GM18873 (cell line): ENCODE data around the gene ZMYND19.
"Not testable (repeated sequence)": the region's sequence is repeated elsewhere in the genome, so short reads cannot be mapped to it uniquely, and the experiment has no call there.

Source experiments
- ATAC-seq: cut with Tn5 transposase; IDR thresholded peaks from one replicate; pipeline ENCODE4 v1.9.1; 2021; ENCODE audit warnings: mild to moderate bottlenecking, moderate library complexity, moderate number of reproducible peaks; ENCODE audit not compliant: unreplicated experiment, low FRiP score

Gene ZMYND19

GRCh38 chr9:137564134-137564533, 26.2 kb downstream of the ZMYND19 start:
- ATAC-seq: no peak

DNA sequence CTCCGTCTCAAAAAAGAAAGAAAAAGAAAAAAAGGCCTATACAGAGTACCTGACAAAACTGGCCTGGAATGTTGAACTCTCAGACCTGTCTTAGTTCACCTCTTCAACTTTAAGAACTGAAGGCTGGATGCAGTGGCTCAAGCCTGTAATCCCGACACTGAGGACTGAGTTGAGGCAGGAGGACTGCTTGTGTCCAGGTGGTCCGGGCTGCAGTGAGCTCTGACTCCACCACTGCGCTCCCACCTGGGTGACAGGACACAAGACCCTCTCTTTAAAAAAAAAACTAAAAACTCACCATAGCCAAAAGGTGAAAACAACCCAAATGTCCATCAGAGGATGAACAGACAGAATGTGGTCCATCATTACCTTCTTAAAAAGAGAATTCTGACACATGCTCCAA, 32.2 kb downstream of the ZMYND19 start:
- ATAC-seq: no peak

- ATAC-seq: no peak
Observed at GRCh38 chr9:137556069-137556838, 34.1 kb downstream of the ZMYND19 start.

GRCh38 chr9:137555179-137555578, 35.1 kb downstream of the ZMYND19 start:
- no peak for ATAC-seq

DNA sequence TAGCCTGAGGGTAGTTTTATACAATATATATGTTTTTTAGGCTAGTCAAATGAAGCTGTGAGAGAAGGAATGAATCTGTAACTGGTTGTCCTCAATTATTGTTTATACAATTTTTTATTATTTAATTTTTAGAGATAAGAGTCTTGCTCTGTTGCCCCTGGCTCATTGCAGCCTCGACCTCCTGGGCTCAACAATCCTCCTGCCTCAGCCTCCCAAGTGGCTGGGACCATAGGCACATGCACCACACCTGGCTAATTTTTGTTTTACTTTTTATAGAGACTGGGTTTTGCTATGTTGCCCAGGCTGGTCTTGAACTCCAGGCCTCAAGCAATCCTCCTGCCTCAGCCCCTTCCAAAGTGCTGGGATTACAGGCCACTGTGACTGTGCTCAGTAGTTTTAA, 36.0 kb downstream of the ZMYND19 start:
- ATAC-seq: no peak

DNA sequence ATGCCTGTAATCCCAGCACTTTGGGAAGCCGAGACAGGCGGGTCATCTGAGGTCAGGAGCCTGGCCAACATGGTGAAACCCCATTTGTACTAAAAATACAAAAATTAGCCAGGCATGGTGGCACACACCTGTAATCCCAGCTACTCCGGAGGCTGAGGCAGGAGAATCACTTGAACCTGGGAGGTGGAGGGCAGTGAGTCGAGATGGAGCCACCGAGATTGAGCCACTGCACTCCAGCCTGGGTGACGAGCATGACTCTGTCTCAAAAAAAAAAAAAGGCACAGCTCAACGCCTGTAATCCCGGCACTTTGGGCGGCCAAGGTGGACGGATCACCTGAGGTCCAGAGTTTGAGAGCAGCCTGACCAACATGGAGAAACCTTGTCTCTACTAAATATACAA, 36.7 kb downstream of the ZMYND19 start:
- ATAC-seq: not testable (repeated sequence)

DNA sequence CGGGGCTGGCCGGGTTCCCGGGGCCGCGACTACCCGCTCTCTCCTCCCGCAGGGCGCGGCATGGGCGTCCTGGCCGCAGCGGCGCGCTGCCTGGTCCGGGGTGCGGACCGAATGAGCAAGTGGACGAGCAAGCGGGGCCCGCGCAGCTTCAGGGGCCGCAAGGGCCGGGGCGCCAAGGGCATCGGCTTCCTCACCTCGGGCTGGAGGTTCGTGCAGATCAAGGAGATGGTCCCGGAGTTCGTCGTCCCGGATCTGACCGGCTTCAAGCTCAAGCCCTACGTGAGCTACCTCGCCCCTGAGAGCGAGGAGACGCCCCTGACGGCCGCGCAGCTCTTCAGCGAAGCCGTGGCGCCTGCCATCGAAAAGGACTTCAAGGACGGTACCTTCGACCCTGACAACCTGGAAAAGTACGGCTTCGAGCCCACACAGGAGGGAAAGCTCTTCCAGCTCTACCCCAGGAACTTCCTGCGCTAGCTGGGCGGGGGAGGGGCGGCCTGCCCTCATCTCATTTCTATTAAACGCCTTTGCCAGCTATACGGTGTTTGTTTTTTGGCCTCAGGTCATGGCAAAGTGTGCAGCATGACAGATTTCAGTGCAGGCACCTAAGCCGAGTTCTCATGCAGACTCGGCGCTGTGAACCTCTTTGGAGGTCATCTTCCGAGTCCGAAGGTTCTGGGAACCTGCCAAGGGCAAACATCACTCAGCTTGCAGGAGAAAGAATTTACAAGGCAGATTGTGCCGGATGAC, 38.1 kb downstream of the ZMYND19 start:
- no peak for ATAC-seq

DNA sequence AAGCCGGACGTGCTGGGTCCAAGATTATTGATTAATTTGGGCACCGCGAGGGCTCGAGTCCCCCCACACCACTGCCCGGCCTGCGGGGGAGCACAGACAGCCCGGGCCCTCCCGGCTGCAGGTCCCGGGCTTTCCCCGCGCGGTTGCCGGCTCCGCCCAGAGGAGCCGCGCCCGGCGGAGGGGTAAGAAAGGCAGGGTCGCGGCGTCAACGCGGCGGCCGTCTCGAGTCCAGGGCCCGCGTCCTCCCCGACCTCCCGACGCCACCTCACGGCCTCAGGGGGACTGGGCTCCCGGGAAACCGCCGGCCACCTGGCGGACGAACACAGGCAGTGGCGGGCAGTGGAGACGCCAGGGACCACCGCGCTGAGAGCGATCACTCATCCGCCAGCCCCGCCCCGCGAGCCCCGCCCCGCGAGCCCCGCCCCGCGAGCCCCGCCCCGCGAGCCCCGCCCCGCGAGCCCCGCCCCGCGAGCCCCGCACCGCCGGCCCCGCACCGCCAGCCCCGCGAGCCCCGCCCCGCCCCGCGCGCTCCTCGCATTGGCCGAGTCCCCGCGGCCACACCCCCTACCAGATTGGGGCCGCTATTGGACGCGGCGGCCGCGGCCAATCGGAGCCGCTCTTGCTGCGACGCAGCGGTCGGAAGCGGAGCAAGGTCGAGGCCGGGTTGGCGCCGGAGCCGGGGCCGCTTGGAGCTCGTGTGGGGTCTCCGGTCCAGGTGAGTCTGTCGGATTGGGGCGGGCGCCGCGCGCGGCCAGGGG, 38.9 kb downstream of the ZMYND19 start, which contains the start of gene MRPL41:
Gene MRPL41 (plus strand): TSS at position 616 of the 758 bp plus-strand sequence. CDS start 203 bp downstream, outside the sequence.
- peak; percentile 49 for ATAC-seq

DNA sequence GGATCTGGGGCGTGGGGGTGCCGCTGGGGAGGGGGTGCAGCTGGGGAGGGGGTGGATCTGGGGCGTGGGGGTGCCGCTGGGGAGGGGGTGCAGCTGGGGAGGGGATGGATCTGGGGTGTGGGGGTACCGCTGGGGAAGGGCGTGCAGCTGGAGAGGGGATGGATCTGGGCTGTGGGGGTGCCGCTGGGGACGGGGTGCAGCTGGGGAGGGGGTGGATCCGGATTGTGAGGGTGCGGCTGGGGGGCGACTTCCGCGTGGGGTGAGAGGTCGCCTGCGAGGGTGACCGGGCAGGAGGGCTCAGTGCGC, 39.4 kb downstream of the ZMYND19 start:
- not testable (repeated sequence) for ATAC-seq

- ATAC-seq: no peak
Observed at GRCh38 chr9:137550231-137550621, 40.1 kb downstream of the ZMYND19 start, which contains the start of gene PNPLA7. TSS of gene PNPLA7 (minus strand) at chr9:137550402. CDS start at chr9:137550197, 205 bp downstream.

- ATAC-seq: no peak
Observed at GRCh38 chr9:137547687-137548543, 42.4 kb downstream of the ZMYND19 start.

DNA sequence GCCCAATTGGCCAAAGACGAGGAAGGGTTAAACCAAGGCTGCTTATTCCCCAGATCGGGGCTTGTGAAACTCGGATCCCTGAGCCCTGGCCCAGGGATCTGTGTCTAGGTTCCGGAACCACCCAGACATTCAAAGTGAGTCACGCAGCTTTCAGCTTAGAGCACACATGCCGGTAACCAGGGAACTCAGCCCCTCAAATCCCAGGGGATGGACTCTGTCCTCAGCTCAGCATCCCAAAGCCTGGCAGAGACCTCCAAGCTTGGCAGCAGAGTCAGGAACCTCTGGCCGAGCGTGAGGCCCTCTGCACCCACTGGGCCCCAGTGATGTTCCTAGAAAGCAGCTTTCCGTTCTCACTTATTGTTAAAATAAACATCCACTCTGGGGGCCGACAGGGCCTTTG, 45.2 kb downstream of the ZMYND19 start:
- no peak for ATAC-seq

DNA sequence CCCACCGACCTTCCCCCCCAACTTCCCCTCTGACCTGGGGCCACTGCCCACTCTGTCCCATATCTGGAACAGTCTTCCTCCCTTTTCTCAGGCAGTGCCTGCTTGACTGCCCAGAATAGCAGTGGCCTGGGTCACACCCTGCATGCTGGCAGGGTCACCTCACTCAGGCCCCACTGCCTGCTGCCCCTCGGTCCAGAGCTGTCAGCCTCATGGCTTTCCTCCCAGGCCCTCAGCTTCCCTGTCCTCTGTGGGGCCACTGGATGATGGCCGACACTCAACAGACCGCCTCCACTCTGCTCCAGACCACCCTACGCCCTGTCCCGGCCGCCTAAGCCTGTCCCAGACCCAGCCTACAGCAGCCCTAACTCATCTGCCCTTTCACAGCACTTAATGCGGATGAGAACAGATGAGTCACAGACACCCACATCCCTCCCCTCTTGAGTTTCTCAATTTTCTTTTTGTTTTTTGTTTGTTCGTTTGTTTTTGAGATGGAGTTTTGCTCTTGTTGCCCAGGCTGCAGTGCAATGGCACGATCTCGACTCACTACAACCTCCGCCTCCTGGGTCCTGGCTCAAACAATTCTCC, 46.0 kb downstream of the ZMYND19 start:
- ATAC-seq: no peak

DNA sequence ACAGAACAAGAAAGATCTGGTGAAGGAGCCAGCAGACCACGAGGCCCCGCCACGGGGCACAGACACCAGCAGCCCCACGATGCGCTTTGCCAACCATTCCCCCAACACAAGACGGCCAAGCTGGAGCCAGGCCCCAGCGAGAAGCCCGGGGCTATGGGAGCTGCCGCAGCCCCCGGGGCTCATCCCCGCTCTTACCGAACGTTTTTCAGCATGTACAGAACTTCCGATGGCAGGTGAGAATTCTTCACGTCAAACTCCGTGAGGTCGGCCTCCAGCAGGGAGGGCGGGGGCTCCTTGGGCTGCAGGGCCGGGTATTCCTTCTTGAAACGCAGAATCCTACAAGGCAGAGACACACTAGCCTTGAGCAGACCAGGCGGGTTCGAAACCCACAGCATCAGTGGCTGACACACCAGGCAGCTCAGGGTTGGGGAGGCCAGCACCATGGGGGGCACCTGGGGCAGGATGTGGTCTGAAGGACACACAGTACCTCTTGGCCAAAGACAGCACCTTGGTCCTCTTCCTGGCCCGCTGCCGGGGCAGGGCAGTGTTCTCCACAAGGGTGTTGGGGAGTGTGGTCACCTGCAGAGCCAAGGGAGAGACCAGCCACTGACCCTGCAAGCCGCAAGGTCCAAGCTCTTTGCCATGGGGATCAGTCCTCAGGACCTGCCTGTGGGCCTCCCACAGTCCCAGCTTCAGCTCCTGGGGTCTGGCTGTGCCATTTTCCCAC, 46.9 kb downstream of the ZMYND19 start:
- ATAC-seq: no peak

DNA sequence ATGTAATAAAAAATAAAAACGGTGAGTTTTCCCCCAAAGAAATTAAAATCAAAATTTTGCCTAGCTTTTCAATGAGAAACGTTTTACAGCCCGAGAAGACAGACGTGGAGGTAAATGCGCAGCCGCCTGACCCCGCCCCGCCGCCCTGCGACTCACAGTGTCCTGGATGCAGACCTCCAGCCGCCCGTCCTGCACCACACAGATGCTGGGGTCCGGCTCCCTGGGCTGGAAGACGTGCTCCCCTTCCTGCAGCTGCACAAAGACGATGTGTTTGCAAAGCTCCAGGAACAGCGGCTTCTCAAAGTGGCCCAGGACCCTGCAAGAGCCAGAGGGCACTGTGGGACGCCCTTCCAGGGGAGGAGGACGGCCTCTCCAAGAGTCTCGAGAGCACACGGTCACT, 47.8 kb downstream of the ZMYND19 start:
- no peak for ATAC-seq

DNA sequence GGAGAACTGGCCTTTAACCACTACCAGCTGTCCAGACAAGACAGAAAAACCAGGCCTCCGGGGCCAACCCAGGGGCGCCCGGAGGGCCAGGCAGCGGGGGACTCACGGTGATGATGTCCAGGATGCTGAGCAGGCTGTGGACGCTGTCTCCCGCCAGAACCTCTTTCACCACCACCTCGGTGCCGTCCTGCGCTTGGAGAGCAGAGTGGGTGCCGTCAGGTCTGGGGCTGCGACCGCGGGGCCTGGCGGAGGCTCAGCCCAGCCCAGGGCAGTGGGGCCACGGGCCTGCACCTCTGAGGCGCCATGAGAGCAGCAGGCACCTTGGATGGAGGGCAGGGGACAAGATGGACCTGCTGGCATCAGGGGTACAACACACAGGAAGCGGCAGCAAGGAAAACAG, 49.8 kb downstream of the ZMYND19 start:
- ATAC-seq: no peak

DNA sequence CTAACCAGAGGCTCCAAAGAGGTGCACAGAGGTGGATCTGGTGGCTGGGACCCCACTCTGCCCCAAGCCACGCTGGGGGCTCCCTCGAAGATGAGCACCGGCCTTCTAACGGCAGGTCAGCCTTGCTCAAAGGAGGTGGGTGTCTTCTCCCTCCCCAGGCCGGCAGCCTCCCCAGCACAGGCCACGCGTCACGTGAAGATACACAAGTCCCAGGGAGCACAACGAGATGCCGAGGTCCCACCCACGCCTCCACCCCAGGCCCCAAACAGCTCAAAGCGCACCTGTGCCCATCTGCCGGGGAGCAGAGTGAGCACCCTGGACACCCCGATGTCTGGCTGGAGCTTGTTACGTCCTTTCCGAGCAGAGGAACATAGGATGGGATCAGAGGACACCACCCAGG, 52.3 kb downstream of the ZMYND19 start:
- ATAC-seq: no peak

GRCh38 chr9:137536594-137537131, 53.6 kb downstream of the ZMYND19 start:
- ATAC-seq: not testable (repeated sequence)

- ATAC-seq: no peak
Observed at GRCh38 chr9:137535120-137535428, 55.2 kb downstream of the ZMYND19 start.
